Cerebellar nuclear complex (tissue), 1 donor: ENCODE data around the gene LRPAP1.
"Not testable (repeated sequence)": the region's sequence is repeated elsewhere in the genome, so short reads cannot be mapped to it uniquely, and the experiment has no call there.

ENCODE experiments used
- DNase-seq, 2 experiments: peaks; one replicate each; lab custom pipeline; 2025; lab: John Stamatoyannopoulos, UW

The LRPAP1 gene

DNA sequence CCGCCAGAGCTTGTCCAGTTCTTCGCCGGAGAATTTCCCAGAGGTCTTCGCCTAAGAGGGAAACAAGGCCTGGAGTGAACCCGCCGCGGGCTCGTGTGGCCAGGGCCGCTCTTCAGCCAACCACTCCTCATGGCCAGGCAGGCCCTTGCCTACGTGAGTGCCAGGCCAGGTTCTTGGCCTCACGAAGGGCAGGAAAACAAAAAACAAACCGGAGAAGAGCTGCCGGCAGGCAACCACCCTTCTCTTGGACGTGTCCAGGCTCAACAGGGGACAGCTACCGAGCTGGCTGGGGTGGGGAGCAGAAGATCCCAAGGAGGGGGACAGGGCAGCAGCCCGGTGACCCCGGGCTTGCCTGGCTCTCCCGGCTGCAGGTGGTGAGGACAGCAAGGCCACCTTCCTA, 13.3 kb downstream of the LRPAP1 start:
- DNase-seq, result no peak

DNA sequence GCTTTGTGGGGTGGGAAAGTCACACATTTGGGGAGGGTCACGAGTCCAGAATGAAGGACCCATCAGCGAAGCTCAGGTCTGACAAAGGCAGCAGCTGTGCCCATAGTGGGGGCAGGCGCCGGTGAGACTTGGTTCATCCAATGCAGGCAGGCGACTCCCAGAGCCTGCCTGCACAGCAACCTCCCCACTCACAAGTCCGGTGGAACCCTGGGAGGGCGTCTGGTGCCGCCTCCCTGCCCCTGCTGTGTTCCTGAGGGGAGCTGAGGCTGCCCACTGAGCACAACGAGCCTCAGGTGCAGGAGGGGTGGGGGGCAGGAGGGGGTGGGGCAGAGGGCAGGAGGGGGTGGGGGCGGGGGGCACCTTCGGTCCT, 13.7 kb downstream of the LRPAP1 start:
- DNase-seq, result no peak

DNA sequence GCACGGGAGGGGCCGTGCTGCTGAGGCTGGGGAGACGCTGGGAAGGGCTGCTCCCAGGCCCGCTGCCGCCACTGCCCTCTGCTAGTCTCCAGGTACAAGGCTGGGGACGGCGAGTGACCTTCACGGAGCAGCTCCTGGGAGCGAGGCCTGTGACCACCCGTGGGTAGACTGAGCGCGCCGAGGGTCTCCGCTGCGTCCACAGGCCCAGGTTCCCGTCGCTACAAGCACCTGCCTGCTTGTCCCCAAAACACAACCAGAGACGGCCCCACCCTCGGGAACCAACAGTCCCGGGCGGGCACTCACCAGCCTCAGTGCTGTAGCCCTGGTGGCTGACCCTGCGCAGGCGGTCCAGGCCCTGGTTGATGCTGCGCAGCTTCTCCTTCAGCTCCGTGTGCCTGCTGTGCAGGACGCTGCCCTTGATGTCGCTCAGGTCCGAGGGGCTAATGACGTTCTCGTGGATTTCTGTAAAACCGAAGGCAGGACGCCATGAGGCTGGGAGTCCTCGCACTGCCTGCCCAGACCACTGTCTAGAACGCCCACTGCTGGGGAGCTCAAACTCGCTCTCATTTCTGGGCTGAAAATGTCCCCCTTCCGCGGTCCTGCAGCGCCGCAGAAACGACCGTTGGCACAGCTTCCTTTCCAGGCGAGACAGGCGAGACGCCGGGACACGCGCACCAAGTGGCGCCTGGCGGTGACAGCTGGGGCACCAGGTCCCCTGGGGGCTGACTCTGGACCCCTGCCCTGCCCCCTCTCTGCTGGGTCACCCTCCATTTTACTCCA, 14.3 kb downstream of the LRPAP1 start:
- DNase-seq, result no peak

DNA sequence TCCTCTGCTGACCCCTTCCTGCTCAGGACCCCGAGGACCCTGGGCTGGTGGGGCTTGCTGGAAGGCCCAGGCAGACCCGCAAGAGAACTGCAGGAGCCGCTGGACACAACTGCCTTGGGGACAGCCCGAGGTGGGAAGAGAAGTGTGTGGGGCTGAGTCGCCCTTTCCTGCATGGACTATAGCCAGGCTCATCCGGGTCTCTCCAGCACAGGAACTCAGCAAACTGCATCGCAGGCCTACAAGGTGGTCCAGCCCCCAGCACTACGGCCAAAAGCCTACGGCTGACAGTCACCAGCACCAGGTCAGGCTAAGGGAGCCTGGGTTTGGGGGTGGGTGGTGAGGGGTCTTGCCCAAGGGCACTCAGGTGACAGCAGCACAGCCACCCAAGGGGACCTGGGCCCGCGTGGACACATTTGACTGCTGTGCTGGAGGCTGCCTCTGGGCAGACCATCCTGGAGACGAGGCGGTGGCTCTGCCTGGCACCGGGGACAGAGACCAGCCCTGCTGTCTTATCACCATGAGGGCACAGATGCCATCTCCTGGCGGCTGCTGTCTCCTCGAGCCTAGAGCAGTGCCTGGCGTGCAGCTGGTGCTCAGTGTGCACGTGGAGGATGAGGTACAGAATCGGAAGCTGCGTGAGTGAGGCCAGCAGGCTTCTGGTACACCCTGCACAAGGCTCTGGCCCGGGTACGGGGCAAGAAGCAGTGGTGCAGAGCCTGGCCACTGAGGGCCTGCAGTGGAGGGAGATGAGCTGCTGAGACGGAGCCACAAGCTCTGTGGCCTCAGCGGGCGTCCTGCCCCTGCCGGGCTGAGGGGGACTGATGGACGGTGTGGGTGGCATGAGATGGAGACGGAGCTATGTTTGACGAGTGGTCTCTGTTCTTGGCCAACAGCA, 15.1 kb downstream of the LRPAP1 start:
- no peak for DNase-seq

DNA sequence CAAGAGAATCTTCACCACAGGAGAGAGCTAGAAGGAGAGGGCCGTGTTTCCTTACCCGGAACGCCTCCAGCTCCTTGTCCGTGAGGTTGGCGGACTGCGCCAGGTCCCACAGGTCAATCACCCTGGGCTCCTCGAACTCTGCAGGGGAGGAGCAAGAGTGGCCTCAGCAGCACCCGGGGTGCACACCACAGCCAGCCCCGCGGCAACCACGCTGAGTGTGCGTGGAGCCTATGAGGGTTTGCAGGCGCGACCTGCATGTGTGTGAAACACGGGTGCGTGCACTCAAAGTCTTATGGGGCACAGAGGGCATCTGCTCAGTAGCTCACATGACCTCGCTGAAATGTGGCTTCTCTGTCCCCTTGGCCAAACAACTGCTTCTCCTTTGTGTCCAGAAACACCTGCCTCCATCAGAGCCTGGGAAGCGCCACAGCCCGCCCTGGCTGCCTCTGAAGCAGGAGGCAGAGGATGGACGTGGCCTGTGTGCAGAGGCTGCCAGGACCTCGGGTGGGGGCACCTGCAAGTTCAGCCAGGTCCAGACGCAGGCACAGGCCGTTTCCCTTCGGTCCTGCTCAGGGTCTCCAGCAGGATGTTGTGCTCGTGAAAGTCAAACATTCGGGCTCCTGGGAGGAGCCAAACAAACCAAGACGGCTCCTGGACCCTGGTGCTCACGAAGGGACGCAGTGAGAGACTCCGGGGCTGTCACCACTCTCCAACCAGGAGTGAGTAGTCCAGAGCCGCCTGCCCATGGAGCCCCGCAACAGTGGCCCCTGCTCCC, 16.0 kb downstream of the LRPAP1 start:
- no peak for DNase-seq

DNA sequence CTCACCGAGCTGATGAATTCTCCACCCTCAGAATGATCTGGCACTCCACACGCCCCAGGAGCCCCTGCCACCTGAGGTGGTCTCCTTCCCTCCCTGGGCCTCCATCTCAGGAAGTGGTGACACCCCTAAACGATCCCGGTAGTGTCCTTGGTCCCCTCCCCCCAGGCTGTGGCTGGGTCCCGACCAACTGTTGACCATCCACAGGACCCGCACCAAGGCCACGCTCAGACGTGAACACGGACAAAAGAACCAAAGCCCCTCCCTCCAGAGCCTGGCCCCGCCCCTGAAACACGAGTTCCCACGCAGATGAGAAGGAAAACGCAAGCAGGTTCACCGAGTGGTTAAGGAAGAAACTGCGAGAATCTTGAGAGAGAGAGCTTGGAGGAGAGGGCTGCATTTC, 16.6 kb downstream of the LRPAP1 start:
- no peak for DNase-seq

DNA sequence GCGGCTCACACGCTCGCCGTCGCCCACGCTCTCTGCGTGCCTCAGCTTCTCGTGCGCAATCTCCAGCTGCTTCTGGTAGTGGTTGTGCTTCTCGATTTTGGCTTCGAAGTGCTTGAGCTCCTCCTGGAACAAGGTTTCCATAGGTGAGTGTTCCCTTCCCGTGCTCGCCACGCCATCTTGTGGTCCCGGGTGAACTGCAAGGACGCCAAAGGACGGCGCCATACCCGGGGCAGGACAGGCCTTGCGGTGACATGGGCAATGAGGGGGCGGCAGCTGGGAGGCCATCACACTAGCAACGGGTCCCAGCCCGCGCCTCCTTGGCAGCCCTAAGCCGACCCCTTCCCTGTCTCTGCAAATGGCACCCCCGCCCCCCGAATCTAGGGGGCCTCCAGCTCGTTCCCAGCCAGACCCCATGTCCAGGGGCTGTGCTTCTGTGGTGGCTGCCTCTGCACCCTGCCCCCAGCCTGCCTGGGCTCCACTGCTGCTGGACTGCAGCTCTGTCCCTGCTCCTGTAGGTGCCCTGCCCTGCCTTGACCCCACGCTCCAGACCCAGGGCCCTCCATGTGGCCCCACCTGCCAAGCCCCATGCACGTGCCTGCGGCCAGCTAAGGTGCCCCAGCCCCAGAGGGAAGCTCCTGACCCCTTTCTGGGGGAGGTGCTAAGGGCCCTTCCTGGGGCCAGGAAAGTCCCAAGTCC, 17.3 kb downstream of the LRPAP1 start:
- DNase-seq, result no peak

DNA sequence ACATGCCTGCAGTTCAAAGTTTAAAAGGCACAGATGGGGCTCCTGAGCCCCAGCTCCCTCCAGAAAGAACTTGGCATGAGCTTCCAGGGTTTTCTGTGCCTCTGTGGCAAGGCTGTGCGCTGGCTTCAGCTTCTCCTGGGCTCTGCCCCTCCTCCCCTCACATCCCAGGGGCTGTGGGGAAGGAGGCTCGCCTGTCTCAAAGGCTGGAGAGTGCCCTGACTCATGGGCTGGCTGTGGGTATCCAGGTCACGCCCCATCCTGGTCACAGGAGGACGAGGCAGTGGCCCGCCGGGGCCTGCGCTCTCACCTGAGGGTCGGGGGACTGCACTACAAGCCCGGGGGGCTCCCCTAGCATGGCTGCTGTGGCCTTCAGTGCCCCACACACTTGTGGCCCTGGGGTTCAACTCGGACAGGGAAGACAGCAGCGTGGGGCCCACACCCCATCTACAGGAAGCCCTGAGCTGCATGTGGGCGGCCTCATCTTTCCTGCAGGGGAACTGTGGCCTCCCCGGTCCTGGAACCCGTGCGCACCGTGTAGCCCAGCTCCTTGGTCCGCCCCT, 17.9 kb downstream of the LRPAP1 start:
- DNase-seq, result no peak

DNA sequence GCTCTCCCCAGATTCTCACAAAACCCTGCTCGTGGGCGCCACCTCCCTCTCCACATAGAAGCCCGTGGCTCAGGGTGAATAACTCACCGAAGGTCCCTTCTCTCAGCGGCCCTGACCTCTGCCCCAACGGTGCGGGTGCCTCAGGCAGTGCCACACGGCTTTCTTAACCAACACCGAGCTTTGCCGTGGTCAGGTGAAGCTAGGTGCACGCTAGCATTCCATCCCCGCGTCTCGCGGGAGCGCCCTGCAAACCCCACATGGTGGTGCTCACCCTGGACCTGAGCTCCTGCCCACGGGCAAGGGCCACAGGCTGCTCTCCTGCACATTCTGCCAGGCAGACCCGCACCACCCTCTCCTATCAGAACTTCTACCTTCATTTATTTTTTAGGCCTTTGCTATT, 18.4 kb downstream of the LRPAP1 start:
- no peak for DNase-seq

DNA sequence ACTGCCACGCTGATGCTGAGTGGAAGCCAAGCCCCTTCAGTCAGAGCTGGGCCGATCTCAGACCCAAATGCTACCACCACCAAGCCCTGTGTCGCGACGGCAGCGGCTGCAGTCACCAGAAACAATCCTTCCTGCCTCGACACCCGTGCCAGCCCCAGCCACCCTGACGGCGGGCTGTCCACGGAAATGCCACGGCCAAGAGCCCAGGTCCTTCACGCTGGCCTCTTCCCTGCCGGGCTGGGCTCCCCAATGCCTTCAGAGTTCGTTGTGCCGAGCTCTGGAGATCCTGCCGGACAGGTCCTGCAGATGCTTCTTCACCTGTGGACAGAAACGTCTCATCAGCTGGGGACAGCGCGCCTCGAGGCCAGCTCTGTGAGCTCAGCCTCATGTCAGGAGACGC, 19.5 kb downstream of the LRPAP1 start:
- no peak for DNase-seq

DNA sequence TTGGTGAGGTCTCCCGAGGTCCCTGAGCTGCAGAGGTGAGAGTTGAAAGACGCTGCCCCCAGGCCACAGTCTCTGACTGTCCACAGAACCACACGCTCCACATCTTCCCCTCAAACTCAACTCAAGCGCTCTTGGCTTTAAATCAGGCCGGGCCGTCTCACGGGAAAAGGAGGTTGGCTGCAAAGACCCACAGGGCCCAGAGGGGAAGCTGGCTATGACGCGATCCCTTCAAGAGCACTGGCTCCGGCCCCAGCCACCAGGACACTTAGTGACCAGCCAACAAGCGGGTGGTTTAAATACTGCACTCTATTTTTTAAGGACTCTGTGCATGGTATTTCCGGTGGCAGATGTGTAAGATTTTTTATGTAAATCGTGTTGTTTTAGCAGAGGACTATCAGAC, 19.9 kb downstream of the LRPAP1 start:
- DNase-seq, result no peak

DNA sequence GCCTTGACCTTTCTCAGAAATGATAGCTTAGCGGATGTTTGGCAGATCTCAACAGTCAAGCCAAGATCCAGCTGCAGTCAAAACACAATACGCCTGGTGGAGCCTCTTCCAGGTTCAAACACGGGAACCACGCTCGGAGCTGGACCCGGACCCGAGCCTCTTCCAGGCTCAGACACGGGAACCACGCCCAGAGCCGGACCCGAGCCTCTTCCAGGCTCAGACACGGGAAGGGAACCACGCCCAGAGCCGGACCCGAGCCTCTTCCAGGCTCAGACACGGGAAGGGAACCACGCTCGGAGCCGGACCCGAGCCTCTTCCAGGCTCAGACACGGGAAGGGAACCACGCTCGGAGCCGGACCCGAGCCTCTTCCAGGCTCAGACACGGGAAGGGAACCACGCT, 20.6 kb downstream of the LRPAP1 start:
- not testable (repeated sequence) for DNase-seq

DNA sequence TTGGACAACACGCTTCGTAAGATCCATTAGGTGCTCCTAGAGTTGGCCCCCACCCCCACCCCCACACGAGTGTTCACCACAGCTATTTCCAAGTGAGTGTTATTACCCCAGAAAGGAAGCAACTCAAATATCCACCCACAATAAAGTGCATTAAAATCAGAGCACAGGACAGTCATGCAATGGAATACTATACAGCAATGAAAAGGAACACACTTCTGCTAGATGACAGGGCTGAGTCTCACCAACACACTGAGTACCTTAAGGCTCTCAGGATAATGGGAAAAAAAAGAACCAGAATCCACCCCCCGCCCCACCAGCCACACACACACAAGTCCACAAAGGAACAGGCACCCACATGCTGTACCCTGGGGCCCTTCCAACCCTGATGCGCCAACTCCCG, 21.0 kb downstream of the LRPAP1 start:
- no peak for DNase-seq

DNA sequence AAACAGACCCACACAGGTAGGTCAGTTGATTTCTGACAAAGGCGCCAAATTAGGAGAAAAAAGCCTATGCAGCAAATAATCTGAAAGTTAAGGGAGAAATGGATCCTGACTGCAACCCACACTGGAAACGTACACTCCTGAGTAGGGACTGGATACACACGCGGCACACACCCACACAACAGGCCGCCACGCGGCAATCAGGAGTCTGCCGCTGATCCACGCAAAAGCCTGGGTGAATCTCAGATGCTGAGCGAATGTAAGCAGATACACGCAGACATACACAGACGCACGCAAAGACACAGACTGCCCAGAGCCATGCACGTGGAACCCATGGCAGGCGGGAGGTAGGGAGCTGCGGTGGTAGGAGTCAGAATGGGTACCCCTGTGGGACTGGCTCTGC, 21.7 kb downstream of the LRPAP1 start:
- no peak for DNase-seq

DNA sequence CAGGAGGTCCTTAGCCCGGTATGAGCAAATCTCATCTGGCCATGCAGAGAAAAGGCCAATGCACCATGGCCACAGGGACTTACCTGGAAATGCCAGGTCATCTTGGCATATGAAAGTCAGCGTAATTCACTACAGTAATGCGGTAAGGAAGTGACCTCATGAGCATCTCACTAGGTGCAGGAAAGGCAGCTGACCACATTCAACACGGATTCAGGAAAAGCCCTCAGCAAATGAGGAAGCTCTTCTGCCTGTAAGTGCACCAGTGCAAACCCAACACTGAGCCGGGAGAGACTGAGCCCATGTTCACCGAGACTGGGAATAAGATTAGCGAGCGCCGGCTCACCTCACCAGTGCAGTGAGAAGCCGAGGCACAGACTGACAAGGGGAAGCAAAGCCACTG, 23.7 kb downstream of the LRPAP1 start:
- DNase-seq, result no peak

DNA sequence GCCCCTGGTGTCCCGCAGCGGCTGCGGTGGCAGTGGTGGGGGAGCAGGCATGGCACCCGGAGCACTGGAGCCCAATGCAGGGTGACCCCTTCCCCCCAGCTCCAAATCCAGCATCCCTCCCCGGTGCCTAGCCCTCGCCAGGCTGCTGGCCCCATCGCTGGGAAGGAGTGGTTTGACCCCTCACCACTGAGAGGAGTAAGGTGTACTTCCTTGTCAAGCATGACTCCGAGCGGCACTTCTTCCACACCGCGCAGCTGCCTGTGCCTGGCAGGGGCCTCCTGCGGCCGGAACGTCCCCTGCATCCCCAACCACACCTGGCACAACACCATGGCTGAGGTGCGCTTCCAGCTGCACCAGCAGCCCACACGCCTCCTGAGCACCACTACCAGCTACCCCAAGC, 27.0 kb downstream of the LRPAP1 start:
- no peak for DNase-seq

DNA sequence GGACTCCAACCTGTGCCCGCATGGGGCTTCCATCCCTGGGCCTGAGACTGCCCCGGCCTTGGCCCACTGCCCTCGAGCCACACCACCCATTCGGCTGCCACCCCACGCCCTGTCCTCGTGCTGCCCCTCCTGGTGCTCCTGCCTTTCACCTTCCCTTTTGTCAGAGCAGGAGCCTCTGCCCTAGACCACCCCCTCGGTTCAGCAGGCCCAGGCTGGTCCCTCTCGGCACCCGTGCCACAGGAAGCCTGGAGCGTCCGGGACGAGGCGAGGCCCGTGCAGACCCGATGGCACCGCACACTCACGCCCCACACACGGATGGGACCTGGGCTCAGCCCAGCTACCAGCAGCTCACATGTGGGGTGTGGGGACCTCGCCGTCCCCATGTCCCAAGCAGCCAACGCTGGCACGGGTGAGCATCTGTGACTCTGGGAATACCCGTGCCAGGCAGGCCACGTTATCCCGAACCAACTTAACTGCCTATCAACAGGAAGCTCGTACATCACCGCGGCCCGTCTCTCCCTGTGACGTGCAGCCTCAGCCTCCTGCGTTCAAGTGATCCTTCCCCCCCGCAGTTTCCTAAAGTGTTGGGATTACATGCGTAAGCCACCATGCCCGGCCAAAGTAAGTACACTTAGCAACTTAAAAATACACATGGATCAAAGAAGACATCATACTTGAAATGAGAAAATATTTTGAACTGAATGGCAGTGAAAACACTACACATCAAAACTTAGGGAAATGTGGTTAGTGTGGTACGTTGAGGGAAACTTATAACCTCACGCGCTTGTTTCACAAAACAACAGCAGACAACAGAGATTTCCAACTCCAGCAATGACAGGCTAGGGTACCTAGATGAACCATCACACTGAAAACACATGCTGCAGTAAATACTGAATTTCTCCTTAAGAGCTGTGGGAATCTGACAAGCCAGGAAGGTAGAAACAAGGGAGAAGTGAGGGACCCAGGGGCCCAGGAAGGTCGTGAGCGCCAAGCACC, 29.0 kb downstream of the LRPAP1 start:
- no peak for DNase-seq

DNA sequence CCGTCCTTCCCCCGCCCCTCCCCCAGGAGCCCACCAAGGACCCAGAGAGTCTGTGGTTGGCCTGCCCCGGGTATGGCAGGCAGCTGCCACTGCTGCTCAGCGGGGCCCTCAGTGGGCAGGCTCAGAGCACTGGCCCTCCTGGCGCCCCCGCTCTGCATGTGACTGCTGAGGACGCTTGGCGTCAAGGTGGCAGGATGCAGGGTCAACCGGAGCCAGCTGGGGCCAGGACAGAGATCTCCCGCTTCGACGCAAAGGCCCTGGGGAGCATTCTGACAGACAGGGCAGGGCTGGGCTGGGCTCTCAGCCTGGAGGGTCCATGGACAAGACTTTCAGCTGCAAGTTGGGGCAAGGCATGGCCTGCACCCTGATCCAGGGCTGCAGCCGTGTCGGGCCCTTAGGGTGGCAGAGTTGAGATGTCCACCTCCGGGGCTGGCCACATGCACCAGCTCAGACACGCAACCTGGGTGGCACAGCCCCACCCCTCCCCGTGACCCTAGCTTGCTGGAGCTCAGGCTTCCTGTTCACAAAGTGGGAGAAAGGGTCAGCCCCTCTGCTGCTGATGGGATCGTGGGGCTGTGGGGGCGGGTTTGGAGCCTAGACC, 30.3 kb downstream of the LRPAP1 start:
- DNase-seq, result no peak

DNA sequence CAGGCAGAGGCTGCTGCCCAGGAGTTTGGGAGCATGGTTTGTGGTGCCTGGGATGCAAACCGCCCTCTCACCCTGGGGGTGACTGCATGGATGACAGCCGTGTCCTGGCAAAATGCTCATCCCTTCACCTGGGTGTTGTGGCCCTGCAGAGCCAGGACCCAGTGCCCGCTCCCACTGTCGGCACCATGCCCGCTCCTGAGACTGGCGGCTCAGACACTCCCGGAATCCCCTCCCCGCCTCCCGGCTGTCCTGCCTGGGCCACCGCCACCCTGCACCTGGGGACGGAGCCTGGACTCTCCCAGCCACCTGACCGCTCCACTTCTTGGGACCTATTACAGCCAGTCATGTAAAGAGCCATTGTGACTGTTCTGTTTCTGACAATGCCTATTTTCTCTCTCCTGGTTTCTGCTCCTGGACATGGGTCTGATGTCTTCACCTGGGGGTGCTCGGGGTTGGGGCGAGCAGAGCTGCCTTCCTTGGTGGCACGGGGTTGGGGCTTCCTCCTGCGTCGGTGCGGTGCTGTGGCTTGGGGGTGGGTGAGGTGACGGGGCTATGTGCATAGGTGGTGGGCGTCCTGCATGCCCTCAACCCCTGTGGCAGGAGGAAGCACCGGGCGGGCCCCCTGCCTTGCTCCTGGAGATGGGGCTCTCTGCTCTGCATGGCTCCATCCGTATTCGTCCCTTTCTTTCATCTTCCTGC, 30.9 kb downstream of the LRPAP1 start:
- no peak for DNase-seq
